ENCODE results near the gene BAHD1. TPM values are rescaled to one million over a fixed set of nuclear protein-coding genes. Genes with fewer than 3 reads are reported as not detected.

The BAHD1 gene
- total RNA-seq, 1 experiment from 2014 or later = 40.6 TPM

DNA sequence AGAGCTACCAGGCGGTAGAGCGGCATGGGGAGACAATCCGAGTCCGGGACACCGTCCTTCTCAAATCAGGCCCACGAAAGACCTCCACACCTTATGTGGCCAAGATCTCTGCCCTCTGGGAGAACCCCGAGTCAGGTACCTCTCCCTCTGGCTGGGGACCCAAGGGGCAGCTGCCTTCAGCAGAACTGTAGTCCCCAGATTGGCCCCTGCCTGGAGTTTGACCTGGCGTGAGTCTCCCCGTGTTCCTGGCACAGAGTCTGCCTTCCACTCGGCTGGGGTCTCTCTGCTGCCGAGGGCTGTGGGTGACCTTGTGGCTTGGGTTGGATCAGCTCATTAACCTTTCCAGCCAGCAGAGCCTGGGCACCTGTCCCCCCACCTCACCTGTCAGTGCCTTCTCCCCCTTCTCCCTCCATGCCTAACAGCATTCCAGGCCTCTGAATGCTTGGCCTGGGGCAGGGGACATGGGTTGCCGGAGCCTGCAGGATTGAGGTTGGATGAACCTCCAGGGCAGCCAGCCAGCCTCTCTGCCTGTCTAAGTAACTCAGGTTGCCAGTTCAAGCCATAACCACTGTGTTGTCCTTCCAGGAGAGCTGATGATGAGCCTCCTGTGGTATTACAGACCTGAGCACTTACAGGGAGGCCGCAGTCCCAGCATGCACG, 23.3 kb downstream of the BAHD1 start:
- no TSS peak for BruUV-seq (replicated peaks)
- intact Hi-C loops (cut with micrococcal nuclease; ENCODE audit: unreplicated experiment) = no loop called here
- in situ Hi-C loops (cut with HindIII; ENCODE audit: low pct_unique_long_range_greater_than_20kb, low sequenced_read_pairs) = no loop called here
- ChIA-PET POLR2A (interaction anchor here (0.7 kb wide), 1 partner anchor 36 kb away, joined by 3 read pairs; no protein-coding TSS in a partner anchor), CTCF (no interaction called here)
- no peak for DNase-seq (ENCODE audit: low read depth, low spot score)
- ATAC-seq = no peak
- Histone ChIP-seq H3K4me1 (ENCODE audit: control insufficient read depth, insufficient read depth, low read length) (no peaks in the 10 kb centered on the region), H3K4me3 (ENCODE audit: low read depth in 2 of 2, low read length in 2 of 2) (no peak overlapping the region), H3K27me3 (ENCODE audit: control insufficient read depth, insufficient read depth, low read length) (no peaks in the 10 kb centered on the region), H3K36me3 (ENCODE audit: control insufficient read depth, insufficient read depth, low read length) (no peaks in the 10 kb centered on the region; the same call in 1 of the 2 replicates), H3K27ac (ENCODE audit: low read length) (no peak overlapping the region), H3K9me3 (ENCODE audit: control insufficient read depth, insufficient read depth, low read depth, low read length) (no peaks in the 10 kb centered on the region)
- no peak for TF ChIP-seq CTCF (IDR thresholded peaks at IDR 0.05)
- no peak for TF ChIP-seq SIN3A (IDR thresholded peaks at IDR 0.05; ENCODE audit: borderline replicate concordance, insufficient read depth, low read depth, low read length)
- TF ChIP-seq, protein P1, sequence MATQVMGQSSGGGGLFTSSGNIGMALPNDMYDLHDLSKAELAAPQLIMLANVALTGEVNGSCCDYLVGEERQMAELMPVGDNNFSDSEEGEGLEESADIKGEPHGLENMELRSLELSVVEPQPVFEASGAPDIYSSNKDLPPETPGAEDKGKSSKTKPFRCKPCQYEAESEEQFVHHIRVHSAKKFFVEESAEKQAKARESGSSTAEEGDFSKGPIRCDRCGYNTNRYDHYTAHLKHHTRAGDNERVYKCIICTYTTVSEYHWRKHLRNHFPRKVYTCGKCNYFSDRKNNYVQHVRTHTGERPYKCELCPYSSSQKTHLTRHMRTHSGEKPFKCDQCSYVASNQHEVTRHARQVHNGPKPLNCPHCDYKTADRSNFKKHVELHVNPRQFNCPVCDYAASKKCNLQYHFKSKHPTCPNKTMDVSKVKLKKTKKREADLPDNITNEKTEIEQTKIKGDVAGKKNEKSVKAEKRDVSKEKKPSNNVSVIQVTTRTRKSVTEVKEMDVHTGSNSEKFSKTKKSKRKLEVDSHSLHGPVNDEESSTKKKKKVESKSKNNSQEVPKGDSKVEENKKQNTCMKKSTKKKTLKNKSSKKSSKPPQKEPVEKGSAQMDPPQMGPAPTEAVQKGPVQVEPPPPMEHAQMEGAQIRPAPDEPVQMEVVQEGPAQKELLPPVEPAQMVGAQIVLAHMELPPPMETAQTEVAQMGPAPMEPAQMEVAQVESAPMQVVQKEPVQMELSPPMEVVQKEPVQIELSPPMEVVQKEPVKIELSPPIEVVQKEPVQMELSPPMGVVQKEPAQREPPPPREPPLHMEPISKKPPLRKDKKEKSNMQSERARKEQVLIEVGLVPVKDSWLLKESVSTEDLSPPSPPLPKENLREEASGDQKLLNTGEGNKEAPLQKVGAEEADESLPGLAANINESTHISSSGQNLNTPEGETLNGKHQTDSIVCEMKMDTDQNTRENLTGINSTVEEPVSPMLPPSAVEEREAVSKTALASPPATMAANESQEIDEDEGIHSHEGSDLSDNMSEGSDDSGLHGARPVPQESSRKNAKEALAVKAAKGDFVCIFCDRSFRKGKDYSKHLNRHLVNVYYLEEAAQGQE (IDR thresholded peaks at IDR 0.05; ENCODE audit: insufficient read depth in 1 of 2, low read depth in 2 of 2, low read length in 1 of 2) = no peak
- no peak for TF ChIP-seq TCF7L2 (IDR thresholded peaks at IDR 0.05; ENCODE audit: low read depth, low read length)
- no peak for TF ChIP-seq POLR2AphosphoS5 (IDR thresholded peaks at IDR 0.05; ENCODE audit: low read depth, low read length)

DNA sequence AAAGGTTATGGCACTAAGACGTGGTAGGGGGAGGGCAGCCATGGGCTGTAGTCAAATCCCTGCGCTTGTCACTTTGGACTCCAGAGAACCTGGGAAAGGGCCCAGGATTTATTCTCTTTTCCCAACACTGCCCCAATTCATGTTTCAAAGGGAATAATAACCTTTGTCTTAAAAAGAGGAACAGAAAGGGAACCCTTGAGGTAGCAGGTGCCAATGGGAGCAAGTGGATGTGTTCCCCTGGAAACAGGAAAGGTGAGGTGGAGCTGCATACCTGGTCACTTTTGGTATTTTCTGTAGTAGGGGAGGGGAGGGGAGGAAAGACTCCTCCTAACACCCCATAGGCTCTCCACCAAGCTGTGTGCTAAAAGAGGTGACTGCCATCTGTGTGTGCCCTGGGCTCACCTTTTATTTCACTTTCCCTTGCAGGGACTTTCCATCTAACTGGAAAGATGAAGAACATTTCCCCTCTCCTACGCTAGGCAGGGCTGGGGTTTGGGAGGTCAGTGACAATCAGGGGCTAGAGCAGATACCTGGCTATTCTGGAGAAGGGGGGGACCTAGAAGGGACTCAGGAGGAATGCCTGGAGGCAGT, 23.9 kb downstream of the BAHD1 start:
- no peak for TF ChIP-seq CTCF (IDR thresholded peaks at IDR 0.05)
- TF ChIP-seq, protein P1 (IDR thresholded peaks at IDR 0.05; ENCODE audit: insufficient read depth in 1 of 2, low read depth in 2 of 2, low read length in 1 of 2) = no peak
- TF ChIP-seq POLR2AphosphoS5 (IDR thresholded peaks at IDR 0.05; ENCODE audit: low read depth, low read length) = no peak
- no peak for TF ChIP-seq SIN3A (IDR thresholded peaks at IDR 0.05; ENCODE audit: borderline replicate concordance, insufficient read depth, low read depth, low read length)
- no peak for TF ChIP-seq TCF7L2 (IDR thresholded peaks at IDR 0.05; ENCODE audit: low read depth, low read length)
- no peaks in the 10 kb centered on the region; the same call in 1 of the 2 replicates for H3K36me3 ChIP-seq (ENCODE audit: control insufficient read depth, insufficient read depth, low read length)
- H3K27me3 ChIP-seq (ENCODE audit: control insufficient read depth, insufficient read depth, low read length) = no peaks in the 10 kb centered on the region
- no TSS peak for BruUV-seq (replicated peaks)
- DNase-seq (ENCODE audit: low read depth, low spot score) = no peak
- no peaks in the 10 kb centered on the region for H3K4me1 ChIP-seq (ENCODE audit: control insufficient read depth, insufficient read depth, low read length)
- no peak overlapping the region for H3K27ac ChIP-seq (ENCODE audit: low read length)
- H3K9me3 ChIP-seq (ENCODE audit: control insufficient read depth, insufficient read depth, low read depth, low read length) = no peaks in the 10 kb centered on the region
- ChIA-PET CTCF (no interaction called here), POLR2A (no interaction called here)
- intact Hi-C loops (cut with micrococcal nuclease; ENCODE audit: unreplicated experiment) (no loop called here), in situ Hi-C loops (cut with HindIII; ENCODE audit: low pct_unique_long_range_greater_than_20kb, low sequenced_read_pairs) (no loop called here)
- H3K4me3 ChIP-seq (ENCODE audit: low read depth in 2 of 2, low read length in 2 of 2) = no peak overlapping the region
- ATAC-seq = no peak

Data from Panc1 (cell line).